ENCODE measurements around the gene C11orf21.

GRCh38 chr11:2250041-2250440, 51.7 kb downstream of the C11orf21 start:
- no peak for TF ChIP-seq CTCF (IDR thresholded peaks at IDR 0.05; ENCODE audit: low read depth, low read length, poor library complexity, severe bottlenecking)
- TF ChIP-seq EZH2phosphoT487 (IDR thresholded peaks at IDR 0.05; ENCODE audit: borderline replicate concordance, low read length), result no peak
